NOMO-1 treated with DMSO at 0.1 percent for 48 hours (cell line): ENCODE results near the gene HOXD9.

Experiments used
- DNase-seq: peaks from one replicate; lab custom pipeline; 2025; ENCODE audit not compliant: unreplicated experiment; lab: John Stamatoyannopoulos, UW

The HOXD9 gene

GRCh38 chr2:176122683-176123410, at the start of gene HOXD9:
Gene HOXD9 (plus strand): TSS chr2:176122719. CDS start chr2:176122769, 50 bp downstream.
- no peak for DNase-seq

- DNase-seq, result no peak
These were observed 49.3 kb upstream of the HOXD9 start for GRCh38 chr2:176072951-176073904.

- no peak for DNase-seq
These were observed 47.5 kb upstream of the HOXD9 start for GRCh38 chr2:176074919-176075425.

- DNase-seq, result no peak
These were observed 47.0 kb upstream of the HOXD9 start for GRCh38 chr2:176075481-176075880.

GRCh38 chr2:176076063-176076462, 46.5 kb upstream of the HOXD9 start:
- DNase-seq, result no peak

GRCh38 chr2:176076796-176077195, 45.7 kb upstream of the HOXD9 start:
- DNase-seq, result no peak

GRCh38 chr2:176078541-176079284, 43.8 kb upstream of the HOXD9 start:
- DNase-seq, result no peak

GRCh38 chr2:176079285-176079830, 43.2 kb upstream of the HOXD9 start:
- DNase-seq, result no peak

- DNase-seq, result no peak
These were observed 42.5 kb upstream of the HOXD9 start for GRCh38 chr2:176079831-176080539.

GRCh38 chr2:176080540-176081375, 41.8 kb upstream of the HOXD9 start:
- DNase-seq, result no peak

GRCh38 chr2:176081376-176081836, 41.1 kb upstream of the HOXD9 start:
- no peak for DNase-seq

- no peak for DNase-seq
These were observed 40.5 kb upstream of the HOXD9 start for GRCh38 chr2:176081837-176082524.

- no peak for DNase-seq
These were observed 40.0 kb upstream of the HOXD9 start for GRCh38 chr2:176082525-176082823.

GRCh38 chr2:176082824-176083751, 39.4 kb upstream of the HOXD9 start:
- no peak for DNase-seq

GRCh38 chr2:176083796-176084261, 38.7 kb upstream of the HOXD9 start, which contains the start of gene EVX2:
Gene EVX2 (minus strand): TSS chr2:176083962. CDS start chr2:176083776, 186 bp downstream.
- no peak for DNase-seq

- no peak for DNase-seq
These were observed 37.9 kb upstream of the HOXD9 start for GRCh38 chr2:176084611-176085119.

- DNase-seq, result no peak
These were observed 37.3 kb upstream of the HOXD9 start for GRCh38 chr2:176085120-176085788.
